Mononuclear cell (primary cell): Measurements from ENCODE around the gene PIGH. TPM values are rescaled to one million over a fixed set of nuclear protein-coding genes. Genes with fewer than 3 reads are reported as not detected.

Experiments
- H3K27me3 ChIP-seq: 2 replicates; pipeline ENCODE4 v1.6.0; 2011; ENCODE audit warnings: low read length, control low read depth; ENCODE audit not compliant: insufficient read depth
- H3K4me1 ChIP-seq: 2 replicates; pipeline ENCODE4 v1.5.1; 2011; ENCODE audit warnings: mild to moderate bottlenecking, low read length, control low read depth; ENCODE audit not compliant: insufficient read depth
- H3K4me3 ChIP-seq: 2 replicates; pipeline ENCODE4 v1.5.1; 2011; ENCODE audit warnings: mild to moderate bottlenecking, low read length, moderate library complexity
- H3K9me3 ChIP-seq: 2 replicates; pipeline ENCODE4 v1.5.1; 2011; ENCODE audit warnings: low read depth, mild to moderate bottlenecking, control low read depth, low read length
- total RNA-seq: library from RNA; depleted of rRNA; stranded (reverse); fragments of >200 nt; gene quantifications from one replicate; pipeline ENCODE4 v1.2.3, GENCODE V29; 2012

The PIGH gene
- total RNA-seq, 1 donor: 39.4 TPM

GRCh38 chr14:67583711-67584644 is 16.1 kb downstream of the PIGH start:
- Histone ChIP-seq H3K4me1 (no peaks in the 10 kb centered on the region), H3K9me3 (no peaks in the 10 kb centered on the region)

DNA sequence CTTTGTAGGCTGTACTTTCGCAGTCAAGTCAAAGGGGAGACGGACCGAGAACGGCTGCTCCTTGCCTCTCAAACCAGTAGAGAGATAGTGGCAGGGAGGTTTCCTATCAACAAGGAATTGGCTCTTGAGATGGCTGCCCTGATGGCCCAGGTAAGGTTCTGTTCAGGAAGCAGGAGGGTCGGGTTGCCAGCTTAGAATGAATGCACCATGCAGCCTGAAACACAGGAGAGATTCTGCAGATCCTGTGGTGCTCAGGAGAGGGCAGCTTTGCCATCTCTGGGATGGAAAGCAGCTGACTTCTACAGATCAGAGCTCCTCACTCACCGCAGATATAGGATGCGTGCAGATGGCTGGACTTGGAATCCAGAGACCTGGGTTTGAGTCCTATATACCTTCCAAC is 18.0 kb downstream of the PIGH start:
- H3K9me3 ChIP-seq: no peaks in the 10 kb centered on the region
- H3K4me3 ChIP-seq: no peak overlapping the region
- H3K27me3 ChIP-seq: no peaks in the 10 kb centered on the region
- H3K4me1 ChIP-seq: no peaks in the 10 kb centered on the region

More at GRCh38 chr14:67583711-67584644, 16.1 kb downstream of the PIGH start:
- H3K27me3 ChIP-seq: no peaks in the 10 kb centered on the region
- no peak overlapping the region for H3K4me3 ChIP-seq

- no peak overlapping the region for H3K4me3 ChIP-seq
- H3K27me3 ChIP-seq: no peaks in the 10 kb centered on the region
- no peaks in the 10 kb centered on the region for H3K9me3 ChIP-seq
- no peaks in the 10 kb centered on the region for H3K4me1 ChIP-seq
Observed at GRCh38 chr14:67581643-67582042, 18.4 kb downstream of the PIGH start.

- Histone ChIP-seq H3K9me3 (no peaks in the 10 kb centered on the region), H3K27me3 (no peaks in the 10 kb centered on the region), H3K4me1 (no peaks in the 10 kb centered on the region), H3K4me3 (no peak overlapping the region)
Observed at GRCh38 chr14:67580336-67581171, 19.5 kb downstream of the PIGH start.

DNA sequence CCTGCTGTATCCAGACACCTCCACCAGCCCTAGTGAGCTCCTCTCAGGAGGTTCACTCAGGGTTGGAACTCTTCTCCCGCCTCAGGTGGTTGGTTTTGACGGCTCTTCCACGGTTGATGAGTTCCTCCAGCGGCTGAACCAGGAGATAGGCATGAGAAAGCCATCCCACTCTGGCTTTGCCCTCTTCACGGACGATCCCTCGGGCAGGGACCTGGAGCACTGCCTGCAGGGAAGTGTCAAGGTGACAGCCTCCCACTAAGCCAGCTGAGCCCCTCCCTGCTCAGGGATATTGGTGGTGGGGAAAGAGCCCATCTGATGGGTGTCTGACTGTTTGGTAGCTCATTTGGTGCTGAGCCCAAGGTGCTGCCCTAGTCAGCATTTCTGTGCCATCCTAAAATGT is 20.4 kb downstream of the PIGH start:
- H3K4me3 ChIP-seq: no peak overlapping the region
- no peaks in the 10 kb centered on the region for H3K4me1 ChIP-seq
- no peaks in the 10 kb centered on the region for H3K9me3 ChIP-seq
- H3K27me3 ChIP-seq: no peaks in the 10 kb centered on the region

DNA sequence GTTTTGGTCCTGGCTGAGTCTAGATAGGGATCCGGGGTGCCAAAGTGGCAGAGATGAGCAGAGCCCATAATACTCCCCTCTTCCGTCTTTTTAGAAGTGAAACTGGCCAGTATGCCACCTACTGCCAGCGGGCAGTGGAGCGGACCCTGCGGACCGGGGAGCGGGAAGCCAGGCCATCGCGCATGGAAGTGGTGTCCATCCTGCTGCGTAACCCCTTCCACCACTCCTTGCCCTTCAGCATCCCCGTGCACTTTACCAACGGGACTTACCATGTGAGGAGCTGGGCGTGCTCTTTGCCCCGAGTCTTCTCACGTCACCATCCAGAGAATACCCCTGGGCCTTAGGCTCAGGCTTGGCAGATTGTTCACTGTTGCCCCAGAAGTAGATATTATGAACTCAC is 21.0 kb downstream of the PIGH start:
- H3K27me3 ChIP-seq: no peaks in the 10 kb centered on the region
- no peaks in the 10 kb centered on the region for H3K4me1 ChIP-seq
- no peak overlapping the region for H3K4me3 ChIP-seq
- no peaks in the 10 kb centered on the region for H3K9me3 ChIP-seq

DNA sequence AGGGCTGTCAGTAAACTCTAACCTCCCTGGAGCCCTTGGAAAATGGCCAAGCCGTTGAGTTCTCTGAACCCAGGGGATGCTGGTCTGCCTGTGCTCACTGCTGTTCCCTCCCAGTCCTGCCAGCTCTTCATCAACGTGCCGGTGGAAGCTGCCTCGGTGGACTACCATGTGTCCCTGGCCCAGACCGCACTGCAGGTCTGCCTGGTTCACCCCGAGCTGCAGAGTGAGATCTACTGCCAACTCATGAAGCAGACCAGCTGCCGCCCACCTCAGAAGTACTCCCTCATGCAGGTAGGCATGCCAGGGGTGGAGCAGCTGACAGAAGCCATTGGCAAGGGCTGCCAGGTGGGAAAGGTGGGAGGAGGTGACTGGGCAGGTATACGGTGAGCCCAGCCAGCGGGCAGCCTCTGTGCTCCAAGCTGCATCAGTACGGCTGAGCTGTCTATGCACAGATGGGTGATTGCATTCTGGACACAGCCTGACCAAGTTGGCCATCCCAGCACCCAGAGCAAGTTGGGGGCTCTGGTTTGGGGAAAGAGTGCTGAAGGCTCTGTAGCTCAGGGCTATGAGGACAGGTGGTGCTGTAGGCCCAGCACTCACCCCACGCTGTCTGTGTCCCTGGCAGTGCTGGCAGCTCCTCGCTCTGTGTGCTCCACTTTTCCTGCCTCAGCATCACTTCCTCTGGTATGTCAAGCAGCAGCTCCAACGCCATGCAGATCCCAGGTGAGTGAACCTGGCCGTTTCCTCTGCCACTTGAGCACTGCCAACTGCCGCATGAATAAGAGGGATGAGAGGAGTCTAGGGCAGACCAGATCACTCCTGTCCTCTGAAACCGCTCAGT is 21.9 kb downstream of the PIGH start:
- no peaks in the 10 kb centered on the region for H3K9me3 ChIP-seq
- H3K27me3 ChIP-seq: no peaks in the 10 kb centered on the region
- no peaks in the 10 kb centered on the region for H3K4me1 ChIP-seq
- no peak overlapping the region for H3K4me3 ChIP-seq

GRCh38 chr14:67577181-67577808 is 22.8 kb downstream of the PIGH start:
- H3K4me1 ChIP-seq: no peaks in the 10 kb centered on the region
- H3K4me3 ChIP-seq: no peak overlapping the region
- no peaks in the 10 kb centered on the region for H3K27me3 ChIP-seq
- H3K9me3 ChIP-seq: no peaks in the 10 kb centered on the region

- H3K4me3 ChIP-seq: no peak overlapping the region
- H3K9me3 ChIP-seq: no peaks in the 10 kb centered on the region
- no peaks in the 10 kb centered on the region for H3K4me1 ChIP-seq
- no peaks in the 10 kb centered on the region for H3K27me3 ChIP-seq
Observed at GRCh38 chr14:67576216-67576955, 23.7 kb downstream of the PIGH start.

GRCh38 chr14:67575684-67576083 is 24.4 kb downstream of the PIGH start:
- Histone ChIP-seq H3K27me3 (no peaks in the 10 kb centered on the region), H3K4me3 (no peak overlapping the region)

GRCh38 chr14:67574806-67575205 is 25.3 kb downstream of the PIGH start:
- no peaks in the 10 kb centered on the region for H3K27me3 ChIP-seq

More at GRCh38 chr14:67575684-67576083, 24.4 kb downstream of the PIGH start:
- no peaks in the 10 kb centered on the region for H3K4me1 ChIP-seq
- H3K9me3 ChIP-seq: no peaks in the 10 kb centered on the region

GRCh38 chr14:67574156-67574555 is 25.9 kb downstream of the PIGH start:
- Histone ChIP-seq H3K4me3 (no peak overlapping the region), H3K27me3 (no peaks in the 10 kb centered on the region), H3K9me3 (no peaks in the 10 kb centered on the region), H3K4me1 (no peaks in the 10 kb centered on the region)

More at GRCh38 chr14:67574806-67575205, 25.3 kb downstream of the PIGH start:
- no peaks in the 10 kb centered on the region for H3K9me3 ChIP-seq
- no peak overlapping the region for H3K4me3 ChIP-seq
- H3K4me1 ChIP-seq: no peaks in the 10 kb centered on the region

DNA sequence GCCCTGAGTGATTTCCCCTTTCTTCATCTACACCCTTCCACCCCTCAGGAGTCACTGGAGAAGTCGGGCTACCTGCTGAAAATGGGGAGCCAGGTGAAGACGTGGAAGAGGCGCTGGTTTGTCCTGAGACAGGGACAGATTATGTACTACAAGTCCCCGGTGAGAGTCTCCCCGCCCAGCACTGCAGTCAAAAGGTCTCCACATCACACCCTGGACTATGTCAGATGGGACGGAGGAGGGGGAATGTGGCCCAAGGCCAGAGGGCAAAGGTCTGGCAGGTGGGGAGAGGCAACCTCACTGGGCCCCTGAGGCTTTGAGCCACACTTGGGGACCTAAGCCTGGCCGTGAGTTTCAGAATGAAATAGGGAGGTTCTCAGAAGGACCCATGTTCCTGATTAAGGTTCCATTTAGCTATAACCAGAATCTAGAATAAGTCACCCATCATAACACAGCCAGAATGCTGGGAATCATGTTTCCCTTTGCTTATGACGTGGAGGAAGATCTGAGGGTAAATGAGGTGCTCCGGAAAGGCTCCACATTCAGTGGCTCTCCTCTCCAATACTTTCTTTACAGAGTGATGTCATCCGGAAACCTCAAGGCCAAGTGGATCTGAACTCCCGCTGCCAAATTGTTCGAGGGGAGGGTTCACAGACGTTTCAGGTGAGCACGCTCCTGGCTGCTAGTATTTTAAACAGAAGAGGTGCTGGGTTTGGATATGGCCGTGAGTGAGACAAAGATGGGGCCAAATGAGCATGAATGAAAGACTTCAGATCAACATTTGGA is 26.6 kb downstream of the PIGH start:
- no peaks in the 10 kb centered on the region for H3K4me1 ChIP-seq
- H3K27me3 ChIP-seq: no peaks in the 10 kb centered on the region
- H3K4me3 ChIP-seq: no peak overlapping the region
- no peaks in the 10 kb centered on the region for H3K9me3 ChIP-seq
